Measurements from ENCODE around the gene NBPF1.
"Not testable (repeated sequence)": the region's sequence is repeated elsewhere in the genome, so short reads cannot be mapped to it uniquely, and the experiment has no call there.

NBPF1 gene
- total RNA-seq = 4.1 to 18.1 reads per million in 2 donors

- peak; percentile 68 to 90 (median 82) for DNase-seq
Measured at GRCh38 chr1:16613185-16614147, at the start of gene NBPF1. Gene NBPF1 (minus strand): TSS chr1:16613564.

- not testable (repeated sequence) for DNase-seq
Measured at GRCh38 chr1:16658234-16658633, 44.9 kb upstream of the NBPF1 start.

GRCh38 chr1:16656981-16657683, 43.8 kb upstream of the NBPF1 start:
- not testable (repeated sequence) for DNase-seq

GRCh38 chr1:16656574-16656973, 43.2 kb upstream of the NBPF1 start:
- DNase-seq = not testable (repeated sequence)

- DNase-seq = peak in 1 of 5 experiments; percentile 71
Measured at GRCh38 chr1:16651560-16651959, 38.2 kb upstream of the NBPF1 start.

- peak in 1 of 5 experiments; percentile 1 for DNase-seq
Measured at GRCh38 chr1:16649960-16650359, 36.6 kb upstream of the NBPF1 start.

GRCh38 chr1:16649390-16649789, 36.0 kb upstream of the NBPF1 start:
- DNase-seq = peak in 2 of 5 experiments; percentile 2 to 46

GRCh38 chr1:16648756-16649155, 35.4 kb upstream of the NBPF1 start:
- peak in 1 of 5 experiments; percentile 3 for DNase-seq

- peak in 1 of 5 experiments; percentile 3 for DNase-seq
Measured at GRCh38 chr1:16648250-16648649, 34.9 kb upstream of the NBPF1 start.

- peak in 2 of 5 experiments; percentile 18 to 28 for DNase-seq
Measured at GRCh38 chr1:16647179-16648176, 34.1 kb upstream of the NBPF1 start.

GRCh38 chr1:16646716-16647115, 33.4 kb upstream of the NBPF1 start:
- not testable (repeated sequence) for DNase-seq

GRCh38 chr1:16646061-16646664, 32.8 kb upstream of the NBPF1 start:
- DNase-seq = peak in 2 of 5 experiments; percentile 7 to 8

- peak in 2 of 5 experiments; percentile 4 to 13 for DNase-seq
Measured at GRCh38 chr1:16645271-16646060, 32.1 kb upstream of the NBPF1 start.

- peak; percentile 97 to 100 (median 99) for DNase-seq
Measured at GRCh38 chr1:16644482-16645270, 31.3 kb upstream of the NBPF1 start.

- DNase-seq = no peak
Measured at GRCh38 chr1:16644193-16644481, 30.8 kb upstream of the NBPF1 start.

GRCh38 chr1:16643476-16644192, 30.3 kb upstream of the NBPF1 start:
- peak in 2 of 5 experiments; percentile 6 to 7 for DNase-seq

- peak in 2 of 5 experiments; percentile 9 for DNase-seq
Measured at GRCh38 chr1:16643001-16643411, 29.6 kb upstream of the NBPF1 start.

- peak in 1 of 5 experiments; percentile 1 for DNase-seq
Measured at GRCh38 chr1:16642025-16642966, 28.9 kb upstream of the NBPF1 start.

Data from T-helper 2 cell (primary cell).